Sigmoid colon (tissue), 3 donors: ENCODE data around the gene PXN.

Source experiments
- POLR2A ChIP-seq, 2 donors: fragments of 450-650 bp; IDR thresholded peaks; one replicate each; pipeline ENCODE4 v1.6.1; 2016; ENCODE audit warnings: antibody characterized with exemption in 2 of 2, mild to moderate bottlenecking in 2 of 2, moderate library complexity in 2 of 2
- TF ChIP-seq, protein P1 (sequence below), 4 experiments: fragments of 450-650 bp in 3 of 4; fragments of 200-600 bp in 1 of 4; IDR thresholded peaks; one replicate each; pipeline ENCODE4 v1.5.1; 2016 to 2019; ENCODE audit warnings: antibody characterized with exemption in 4 of 4, mild to moderate bottlenecking in 3 of 4, moderate library complexity in 2 of 4

DNA sequence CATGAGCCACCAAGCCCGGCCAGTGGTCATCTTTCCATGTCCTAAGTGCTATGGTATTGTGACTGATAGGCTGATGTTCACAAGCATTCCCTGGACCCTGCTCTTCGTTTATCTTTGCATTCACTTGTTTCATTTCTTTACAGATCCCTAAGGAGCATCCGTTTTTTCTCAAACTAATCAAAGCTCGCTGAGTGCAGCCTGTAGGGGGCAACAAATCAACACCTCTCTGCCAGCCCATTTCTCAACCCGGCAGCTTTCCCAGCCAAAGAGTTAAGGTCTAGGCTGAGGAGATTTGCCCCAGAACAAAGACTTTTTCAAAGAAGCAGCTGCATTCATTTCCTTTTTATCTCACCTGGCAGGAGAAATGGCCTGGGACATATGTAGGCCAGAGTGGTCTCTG is 48.7 kb upstream of the PXN start:
- TF ChIP-seq, protein P1, sequence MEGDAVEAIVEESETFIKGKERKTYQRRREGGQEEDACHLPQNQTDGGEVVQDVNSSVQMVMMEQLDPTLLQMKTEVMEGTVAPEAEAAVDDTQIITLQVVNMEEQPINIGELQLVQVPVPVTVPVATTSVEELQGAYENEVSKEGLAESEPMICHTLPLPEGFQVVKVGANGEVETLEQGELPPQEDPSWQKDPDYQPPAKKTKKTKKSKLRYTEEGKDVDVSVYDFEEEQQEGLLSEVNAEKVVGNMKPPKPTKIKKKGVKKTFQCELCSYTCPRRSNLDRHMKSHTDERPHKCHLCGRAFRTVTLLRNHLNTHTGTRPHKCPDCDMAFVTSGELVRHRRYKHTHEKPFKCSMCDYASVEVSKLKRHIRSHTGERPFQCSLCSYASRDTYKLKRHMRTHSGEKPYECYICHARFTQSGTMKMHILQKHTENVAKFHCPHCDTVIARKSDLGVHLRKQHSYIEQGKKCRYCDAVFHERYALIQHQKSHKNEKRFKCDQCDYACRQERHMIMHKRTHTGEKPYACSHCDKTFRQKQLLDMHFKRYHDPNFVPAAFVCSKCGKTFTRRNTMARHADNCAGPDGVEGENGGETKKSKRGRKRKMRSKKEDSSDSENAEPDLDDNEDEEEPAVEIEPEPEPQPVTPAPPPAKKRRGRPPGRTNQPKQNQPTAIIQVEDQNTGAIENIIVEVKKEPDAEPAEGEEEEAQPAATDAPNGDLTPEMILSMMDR (IDR thresholded peaks at IDR 0.05) = no peak
- TF ChIP-seq POLR2A (IDR thresholded peaks at IDR 0.05) = no peak
